K562 (cell line): ENCODE data around the gene DPEP2. TPM values are rescaled to one million over a fixed set of nuclear protein-coding genes. Genes with fewer than 3 reads are reported as not detected.
A peak's percentile ranks its signal among the peaks of the same experiment; 100 is the strongest.

ENCODE experiments used
- BCOR ChIP-seq: fragments of 450-650 bp; IDR thresholded peaks from 2 replicates; pipeline ENCODE4 v1.6.1; 2016
- CAMTA2 ChIP-seq: fragments of 250-450 bp; sonication (Bioruptor Pico); conservative IDR thresholded peaks from 2 replicates; pipeline ENCODE4 v1.5.1; 2022
- CBFA2T3 ChIP-seq: fragments of 450-650 bp; IDR thresholded peaks from 2 replicates; pipeline ENCODE4 v1.6.1; 2017
- FOSL1 ChIP-seq: fragments of 200-800 bp; sonication (Bioruptor generic); conservative IDR thresholded peaks from 2 replicates; pipeline ENCODE4 v1.6.1; 2016; ENCODE audit warnings: missing genetic modification characterization, missing compliant biosample characterization
- FOXA3 ChIP-seq, 2 experiments: fragments of 450-650 bp in 1 of 2; sonication (generic) in 1 of 2; formaldehyde crosslinking; IDR thresholded peaks in 1 of 2; conservative IDR thresholded peaks in 1 of 2; 2 replicates each; pipeline versions ENCODE4 v1.4.0 to v1.8.0; 2020 to 2022; ENCODE audit warnings: mild to moderate bottlenecking in 2 of 2, missing genetic modification reagents in 1 of 2
- HDAC1 ChIP-seq, 2 experiments: fragments of 450-650 bp; IDR thresholded peaks; 2 replicates each; pipeline ENCODE4 v1.6.1; 2016 to 2017; ENCODE audit warnings: inconsistent platforms in 1 of 2, mild to moderate bottlenecking in 1 of 2, moderate library complexity in 1 of 2
- HES1 ChIP-seq: fragments of 450-650 bp; IDR thresholded peaks from 2 replicates; pipeline ENCODE4 v1.6.1; 2016; ENCODE audit warnings: low read depth, mild to moderate bottlenecking, moderate library complexity
- LARP7 ChIP-seq: fragments of 450-650 bp; IDR thresholded peaks from 2 replicates; pipeline ENCODE4 v1.6.1; 2016
- LEF1 ChIP-seq: fragments of 450-650 bp; IDR thresholded peaks from 2 replicates; pipeline ENCODE4 v1.6.1; 2016; ENCODE audit warnings: mild to moderate bottlenecking
- MCM7 ChIP-seq, 2 experiments: fragments of 450-650 bp; IDR thresholded peaks; 2 replicates each; pipeline ENCODE4 v1.6.1; 2016 to 2018
- MED1 ChIP-seq: sonication (generic); formaldehyde crosslinking; IDR thresholded peaks from 2 replicates; pipeline ENCODE4 v1.8.1; 2023; ENCODE audit warnings: missing genetic modification reagents, borderline replicate concordance
- MXI1 ChIP-seq: IDR thresholded peaks from 2 replicates; pipeline ENCODE4 v1.6.1; 2011; ENCODE audit warnings: low read depth, mild to moderate bottlenecking, improper control_type of control experiment, low read length
- PYGO2 ChIP-seq: fragments of 450-650 bp; IDR thresholded peaks from 2 replicates; pipeline ENCODE4 v1.6.1; 2016; ENCODE audit warnings: mild to moderate bottlenecking, missing genetic modification characterization, moderate library complexity, missing compliant biosample characterization
- STAT5A ChIP-seq: IDR thresholded peaks from 2 replicates; pipeline ENCODE4 v1.6.1; 2012; ENCODE audit warnings: low read length, inconsistent platforms, borderline replicate concordance
- ZEB2 ChIP-seq: fragments of 450-650 bp; IDR thresholded peaks from 2 replicates; pipeline ENCODE4 v1.6.1; 2016
- ZNF133 ChIP-seq: fragments of 250-450 bp; sonication (Bioruptor Pico); IDR thresholded peaks from 2 replicates; pipeline ENCODE4 v1.4.0; 2020; ENCODE audit warnings: mild to moderate bottlenecking
- ZNF140 ChIP-seq: fragments of 250-450 bp; sonication (Bioruptor Pico); IDR thresholded peaks from 2 replicates; pipeline ENCODE4 v1.8.0; 2021; ENCODE audit warnings: moderate library complexity, mild to moderate bottlenecking, inconsistent platforms
- ZNF589 ChIP-seq: fragments of 200-800 bp; sonication (Bioruptor generic); IDR thresholded peaks from 2 replicates; pipeline ENCODE4 v1.6.1; 2016; ENCODE audit warnings: low read depth, missing genetic modification characterization, missing compliant biosample characterization
- ZNF75A ChIP-seq: fragments of 450-650 bp; formaldehyde crosslinking; IDR thresholded peaks from 2 replicates; pipeline ENCODE4 v1.4.0; 2020; ENCODE audit warnings: mild to moderate bottlenecking
- polyA plus RNA-seq, 8 experiments: library from polyadenylated mRNA; depleted of rRNA in 4 of 8; stranded (reverse) in 5 of 8; unstranded in 3 of 8; fragments of >200 nt; fragmentation: Nextera tagmentation in 2 of 8; fragmentation: Illumina TruSeq in 1 of 8; extraction: Ambion mirVana in 2 of 8; extraction: Trizol in 1 of 8; gene quantifications; 2 replicates each; pipeline versions ENCODE4 v1.2.1 to v1.2.3, GENCODE V29; 2011 to 2014; ENCODE audit warnings: inconsistent platforms in 1 of 8, missing spikeins in 1 of 8
- total RNA-seq, 7 experiments: library from RNA; depleted of rRNA in 6 of 7; stranded (reverse); fragments of >200 nt in 6 of 7; fragmentation: Illumina TruSeq in 2 of 7; extraction: Trizol in 2 of 7; gene quantifications; 2 replicates each; pipeline versions ENCODE4 v1.2.1 to v1.2.3, GENCODE V29; 2011 to 2021; ENCODE audit warnings: low replicate concordance in 1 of 7
- TF ChIP-seq, protein P1 (sequence below): fragments of 450-650 bp; IDR thresholded peaks from 2 replicates; pipeline ENCODE4 v1.6.1; 2017; ENCODE audit warnings: antibody characterized with exemption
- TF ChIP-seq, protein P2 (sequence below): fragments of 250-450 bp; sonication (Bioruptor Pico); IDR thresholded peaks from 2 replicates; pipeline ENCODE4 v1.5.0; 2020; ENCODE audit warnings: mild to moderate bottlenecking, borderline replicate concordance
- TF ChIP-seq, protein P3 (sequence below), 2 experiments: fragments of 450-650 bp in 1 of 2; sonication (generic) in 1 of 2; formaldehyde crosslinking in 1 of 2; IDR thresholded peaks in 1 of 2; conservative IDR thresholded peaks in 1 of 2; 2 replicates each; pipeline versions ENCODE4 v1.6.1 to v1.8.1; 2016 to 2023; ENCODE audit warnings: mild to moderate bottlenecking in 2 of 2, moderate library complexity in 2 of 2, inconsistent platforms in 1 of 2, missing genetic modification reagents in 1 of 2
- TF ChIP-seq, protein P4 (sequence below), 2 experiments: fragments of 250-450 bp in 1 of 2; fragments of 450-650 bp in 1 of 2; sonication (Bioruptor Pico) in 1 of 2; IDR thresholded peaks; 2 replicates each; pipeline versions ENCODE4 v1.6.1 to v1.8.0; 2016 to 2021; ENCODE audit warnings: mild to moderate bottlenecking in 2 of 2, moderate library complexity in 2 of 2, missing compliant biosample characterization in 1 of 2, missing genetic modification characterization in 1 of 2

DPEP2 gene
- total and polyA plus RNA-seq, 9 of the 15 experiments (the other 6 are each of a cell fraction or from before 2014, with no cell fraction given): 0.14 to 1.2 (median 0.38) TPM

- TF ChIP-seq BCOR: 0 out of 2 replicates have a peak, but pooled peaks have one; percentile 50
- no peak; the same call in 1 of the 2 replicates for TF ChIP-seq STAT5A
- TF ChIP-seq MXI1: peak; percentile 81
- TF ChIP-seq CAMTA2: no peak
- no peak for TF ChIP-seq PYGO2 (tag)
- TF ChIP-seq, protein P1, sequence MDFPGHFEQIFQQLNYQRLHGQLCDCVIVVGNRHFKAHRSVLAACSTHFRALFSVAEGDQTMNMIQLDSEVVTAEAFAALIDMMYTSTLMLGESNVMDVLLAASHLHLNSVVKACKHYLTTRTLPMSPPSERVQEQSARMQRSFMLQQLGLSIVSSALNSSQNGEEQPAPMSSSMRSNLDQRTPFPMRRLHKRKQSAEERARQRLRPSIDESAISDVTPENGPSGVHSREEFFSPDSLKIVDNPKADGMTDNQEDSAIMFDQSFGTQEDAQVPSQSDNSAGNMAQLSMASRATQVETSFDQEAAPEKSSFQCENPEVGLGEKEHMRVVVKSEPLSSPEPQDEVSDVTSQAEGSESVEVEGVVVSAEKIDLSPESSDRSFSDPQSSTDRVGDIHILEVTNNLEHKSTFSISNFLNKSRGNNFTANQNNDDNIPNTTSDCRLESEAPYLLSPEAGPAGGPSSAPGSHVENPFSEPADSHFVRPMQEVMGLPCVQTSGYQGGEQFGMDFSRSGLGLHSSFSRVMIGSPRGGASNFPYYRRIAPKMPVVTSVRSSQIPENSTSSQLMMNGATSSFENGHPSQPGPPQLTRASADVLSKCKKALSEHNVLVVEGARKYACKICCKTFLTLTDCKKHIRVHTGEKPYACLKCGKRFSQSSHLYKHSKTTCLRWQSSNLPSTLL: no peak
- TF ChIP-seq, protein P2, sequence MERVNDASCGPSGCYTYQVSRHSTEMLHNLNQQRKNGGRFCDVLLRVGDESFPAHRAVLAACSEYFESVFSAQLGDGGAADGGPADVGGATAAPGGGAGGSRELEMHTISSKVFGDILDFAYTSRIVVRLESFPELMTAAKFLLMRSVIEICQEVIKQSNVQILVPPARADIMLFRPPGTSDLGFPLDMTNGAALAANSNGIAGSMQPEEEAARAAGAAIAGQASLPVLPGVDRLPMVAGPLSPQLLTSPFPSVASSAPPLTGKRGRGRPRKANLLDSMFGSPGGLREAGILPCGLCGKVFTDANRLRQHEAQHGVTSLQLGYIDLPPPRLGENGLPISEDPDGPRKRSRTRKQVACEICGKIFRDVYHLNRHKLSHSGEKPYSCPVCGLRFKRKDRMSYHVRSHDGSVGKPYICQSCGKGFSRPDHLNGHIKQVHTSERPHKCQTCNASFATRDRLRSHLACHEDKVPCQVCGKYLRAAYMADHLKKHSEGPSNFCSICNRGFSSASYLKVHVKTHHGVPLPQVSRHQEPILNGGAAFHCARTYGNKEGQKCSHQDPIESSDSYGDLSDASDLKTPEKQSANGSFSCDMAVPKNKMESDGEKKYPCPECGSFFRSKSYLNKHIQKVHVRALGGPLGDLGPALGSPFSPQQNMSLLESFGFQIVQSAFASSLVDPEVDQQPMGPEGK: no peak
- no peak for TF ChIP-seq ZNF75A (CRISPR knock-in tag)
- no peak for TF ChIP-seq LEF1
- TF ChIP-seq LARP7: no peak
- TF ChIP-seq MED1 (CRISPR knock-in tag): no peak
- TF ChIP-seq CBFA2T3: no peak
- TF ChIP-seq, protein P3, sequence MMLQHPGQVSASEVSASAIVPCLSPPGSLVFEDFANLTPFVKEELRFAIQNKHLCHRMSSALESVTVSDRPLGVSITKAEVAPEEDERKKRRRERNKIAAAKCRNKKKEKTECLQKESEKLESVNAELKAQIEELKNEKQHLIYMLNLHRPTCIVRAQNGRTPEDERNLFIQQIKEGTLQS (IDR thresholded peaks at IDR 0.05): peak; percentile 94
- TF ChIP-seq, protein P3 (CRISPR knock-in tag; conservative IDR thresholded peaks at IDR 0.05): 0 out of 2 replicates have a peak, but pooled peaks have one; percentile 28
- TF ChIP-seq, protein P4, sequence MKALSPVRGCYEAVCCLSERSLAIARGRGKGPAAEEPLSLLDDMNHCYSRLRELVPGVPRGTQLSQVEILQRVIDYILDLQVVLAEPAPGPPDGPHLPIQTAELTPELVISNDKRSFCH (CRISPR knock-in tag; IDR thresholded peaks at IDR 0.05): no peak
- TF ChIP-seq, protein P4 (tag; IDR thresholded peaks at IDR 0.05): no peak
- TF ChIP-seq MCM7 (IDR thresholded peaks at IDR 0.05): no peak
- TF ChIP-seq HES1: no peak
- TF ChIP-seq ZEB2: peak; percentile 12; the same call in 1 of the 2 replicates
- 0 out of 2 replicates have a peak, but pooled peaks have one; percentile 42 for TF ChIP-seq FOSL1 (tag)
- TF ChIP-seq FOXA3 (CRISPR knock-in tag; conservative IDR thresholded peaks at IDR 0.05 in 1 of 2, IDR thresholded peaks at IDR 0.05 in 1 of 2): 0 out of 4 replicates have a peak, but pooled peaks of 1 of the 2 experiments have one; percentile 58
- no peak for TF ChIP-seq ZNF140
- no peak for TF ChIP-seq ZNF133 (CRISPR knock-in tag)
- no peak for TF ChIP-seq ZNF589 (CRISPR knock-in tag)
- peak; percentile 15 to 98; a peak in 2 of 4 replicates for TF ChIP-seq HDAC1 (IDR thresholded peaks at IDR 0.05)
Observed at GRCh38 chr16:68022728-68023537, 23.6 kb upstream of the DPEP2 start, which contains the start of the genes DDX28 and DUS2 (continued).
